ENCODE data around the gene TMEM200A. TPM values are rescaled to one million over a fixed set of nuclear protein-coding genes. Genes with fewer than 3 reads are reported as not detected.

TMEM200A gene
- total and polyA plus RNA-seq, 2 experiments from 2014 or later: 23.0 to 32.9 TPM

- no peaks in the 10 kb centered on the region for H3K4me1 ChIP-seq (ENCODE audit: insufficient read depth)
- no peaks in the 10 kb centered on the region for H3K9me2 ChIP-seq (replicated peaks; ENCODE audit: insufficient read depth)
- H4K20me1 ChIP-seq (ENCODE audit: insufficient read depth, poor library complexity, severe bottlenecking): no peaks in the 10 kb centered on the region
- H3K79me2 ChIP-seq: peaks cover 8% of the 10 kb centered on the region
- H3K4me3 ChIP-seq: no peak overlapping the region
- WGBS (ENCODE audit: low lambda C conversion rate, missing lambda C conversion rate): 87% methylated on average over 4 of the region's 4 CpGs
- DNase-seq (ENCODE audit: low spot score): no peak
- H3K9me3 ChIP-seq (ENCODE audit: low read depth): no peaks in the 10 kb centered on the region
- TF ChIP-seq EZH2phosphoT487 (IDR thresholded peaks at IDR 0.05; ENCODE audit: low read depth, severe bottlenecking, unreplicated experiment) (no peak), EZH2 (IDR thresholded peaks at IDR 0.05; ENCODE audit: borderline replicate concordance) (no peak)
- TF ChIP-seq, protein P1, sequence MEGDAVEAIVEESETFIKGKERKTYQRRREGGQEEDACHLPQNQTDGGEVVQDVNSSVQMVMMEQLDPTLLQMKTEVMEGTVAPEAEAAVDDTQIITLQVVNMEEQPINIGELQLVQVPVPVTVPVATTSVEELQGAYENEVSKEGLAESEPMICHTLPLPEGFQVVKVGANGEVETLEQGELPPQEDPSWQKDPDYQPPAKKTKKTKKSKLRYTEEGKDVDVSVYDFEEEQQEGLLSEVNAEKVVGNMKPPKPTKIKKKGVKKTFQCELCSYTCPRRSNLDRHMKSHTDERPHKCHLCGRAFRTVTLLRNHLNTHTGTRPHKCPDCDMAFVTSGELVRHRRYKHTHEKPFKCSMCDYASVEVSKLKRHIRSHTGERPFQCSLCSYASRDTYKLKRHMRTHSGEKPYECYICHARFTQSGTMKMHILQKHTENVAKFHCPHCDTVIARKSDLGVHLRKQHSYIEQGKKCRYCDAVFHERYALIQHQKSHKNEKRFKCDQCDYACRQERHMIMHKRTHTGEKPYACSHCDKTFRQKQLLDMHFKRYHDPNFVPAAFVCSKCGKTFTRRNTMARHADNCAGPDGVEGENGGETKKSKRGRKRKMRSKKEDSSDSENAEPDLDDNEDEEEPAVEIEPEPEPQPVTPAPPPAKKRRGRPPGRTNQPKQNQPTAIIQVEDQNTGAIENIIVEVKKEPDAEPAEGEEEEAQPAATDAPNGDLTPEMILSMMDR (IDR thresholded peaks at IDR 0.05; ENCODE audit: poor library complexity): no peak
- H3K27me3 ChIP-seq: no peaks in the 10 kb centered on the region
- H2AFZ ChIP-seq: no peak overlapping the region
- no peak overlapping the region for H3K4me2 ChIP-seq
- H3K27ac ChIP-seq: no peak overlapping the region
- H3K36me3 ChIP-seq (replicated peaks; ENCODE audit: insufficient read depth, low read depth): no peaks in the 10 kb centered on the region
Measured at GRCh38 chr6:130435181-130435580, 69.4 kb downstream of the TMEM200A start.

DNA sequence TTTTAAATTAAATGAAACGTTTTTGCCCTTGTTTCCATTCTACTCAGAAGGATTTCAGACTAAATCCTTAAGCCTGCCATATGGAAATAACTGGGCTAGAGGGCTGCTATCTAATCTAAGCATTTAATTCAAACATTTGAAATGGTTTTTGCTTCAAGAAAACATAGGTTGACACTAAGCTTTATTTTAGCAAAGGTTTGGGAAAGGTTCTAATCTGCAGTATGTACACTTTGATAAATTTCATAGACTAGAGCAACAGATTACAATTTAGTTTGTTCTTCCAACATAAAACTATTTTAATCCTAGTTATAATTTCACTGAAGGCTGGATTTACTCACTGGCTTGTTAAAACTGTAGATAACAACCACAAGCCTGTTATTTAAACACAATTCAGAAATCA is 72.1 kb downstream of the TMEM200A start:
- no peak overlapping the region for H3K4me2 ChIP-seq
- H4K20me1 ChIP-seq (ENCODE audit: insufficient read depth, poor library complexity, severe bottlenecking): no peaks in the 10 kb centered on the region
- H3K4me3 ChIP-seq: no peak overlapping the region
- TF ChIP-seq, protein P1 (IDR thresholded peaks at IDR 0.05; ENCODE audit: poor library complexity): no peak
- TF ChIP-seq EZH2 (IDR thresholded peaks at IDR 0.05; ENCODE audit: borderline replicate concordance) (no peak), EZH2phosphoT487 (IDR thresholded peaks at IDR 0.05; ENCODE audit: low read depth, severe bottlenecking, unreplicated experiment) (no peak)
- 6% methylated on average over 1 of the region's 1 CpG for WGBS (ENCODE audit: low lambda C conversion rate, missing lambda C conversion rate)
- H2AFZ ChIP-seq: no peak overlapping the region
- no peaks in the 10 kb centered on the region for H3K9me2 ChIP-seq (replicated peaks; ENCODE audit: insufficient read depth)
- H3K79me2 ChIP-seq: peaks cover 8% of the 10 kb centered on the region
- no peak for DNase-seq (ENCODE audit: low spot score)
- no peaks in the 10 kb centered on the region for H3K9me3 ChIP-seq (ENCODE audit: low read depth)
- H3K27me3 ChIP-seq: no peaks in the 10 kb centered on the region
- H3K36me3 ChIP-seq (replicated peaks; ENCODE audit: insufficient read depth, low read depth): no peaks in the 10 kb centered on the region
- no peak overlapping the region for H3K27ac ChIP-seq
- H3K4me1 ChIP-seq (ENCODE audit: insufficient read depth): no peaks in the 10 kb centered on the region

GRCh38 chr6:130447374-130447773 is 81.6 kb downstream of the TMEM200A start:
- DNase-seq (ENCODE audit: low spot score): no peak
- Histone ChIP-seq H4K20me1 (ENCODE audit: insufficient read depth, poor library complexity, severe bottlenecking) (no peaks in the 10 kb centered on the region), H3K9me2 (replicated peaks; ENCODE audit: insufficient read depth) (no peaks in the 10 kb centered on the region), H3K27me3 (no peaks in the 10 kb centered on the region), H3K27ac (no peak overlapping the region), H3K9me3 (ENCODE audit: low read depth) (no peaks in the 10 kb centered on the region), H3K4me2 (no peak overlapping the region), H3K79me2 (no peaks in the 10 kb centered on the region), H2AFZ (no peak overlapping the region), H3K36me3 (replicated peaks; ENCODE audit: insufficient read depth, low read depth) (no peaks in the 10 kb centered on the region), H3K4me3 (no peak overlapping the region), H3K4me1 (ENCODE audit: insufficient read depth) (no peaks in the 10 kb centered on the region)
- TF ChIP-seq EZH2 (IDR thresholded peaks at IDR 0.05; ENCODE audit: borderline replicate concordance) (no peak), EZH2phosphoT487 (IDR thresholded peaks at IDR 0.05; ENCODE audit: low read depth, severe bottlenecking, unreplicated experiment) (no peak)
- TF ChIP-seq, protein P1 (IDR thresholded peaks at IDR 0.05; ENCODE audit: poor library complexity): no peak

GRCh38 chr6:130452336-130452735 is 86.5 kb downstream of the TMEM200A start:
- H4K20me1 ChIP-seq (ENCODE audit: insufficient read depth, poor library complexity, severe bottlenecking): no peaks in the 10 kb centered on the region
- no peaks in the 10 kb centered on the region for H3K79me2 ChIP-seq
- H3K9me3 ChIP-seq (ENCODE audit: low read depth): no peaks in the 10 kb centered on the region
- H3K4me1 ChIP-seq (ENCODE audit: insufficient read depth): no peaks in the 10 kb centered on the region
- DNase-seq (ENCODE audit: low spot score): no peak
- TF ChIP-seq EZH2 (IDR thresholded peaks at IDR 0.05; ENCODE audit: borderline replicate concordance) (no peak), EZH2phosphoT487 (IDR thresholded peaks at IDR 0.05; ENCODE audit: low read depth, severe bottlenecking, unreplicated experiment) (no peak)
- TF ChIP-seq, protein P1 (IDR thresholded peaks at IDR 0.05; ENCODE audit: poor library complexity): no peak
- H3K36me3 ChIP-seq (replicated peaks; ENCODE audit: insufficient read depth, low read depth): no peaks in the 10 kb centered on the region
- H3K9me2 ChIP-seq (replicated peaks; ENCODE audit: insufficient read depth): no peaks in the 10 kb centered on the region
- no peak overlapping the region for H2AFZ ChIP-seq
- H3K4me3 ChIP-seq: no peak overlapping the region
- WGBS (ENCODE audit: low lambda C conversion rate, missing lambda C conversion rate): 97% methylated on average over 1 of the region's 1 CpG
- no peaks in the 10 kb centered on the region for H3K27me3 ChIP-seq
- no peak overlapping the region for H3K4me2 ChIP-seq
- no peak overlapping the region for H3K27ac ChIP-seq
